ENCODE data around the gene CD4.

Gene CD4

GRCh38 chr12:6817098-6817497 lies 27.8 kb downstream of the CD4 start:
- no peak for DNase-seq

DNA sequence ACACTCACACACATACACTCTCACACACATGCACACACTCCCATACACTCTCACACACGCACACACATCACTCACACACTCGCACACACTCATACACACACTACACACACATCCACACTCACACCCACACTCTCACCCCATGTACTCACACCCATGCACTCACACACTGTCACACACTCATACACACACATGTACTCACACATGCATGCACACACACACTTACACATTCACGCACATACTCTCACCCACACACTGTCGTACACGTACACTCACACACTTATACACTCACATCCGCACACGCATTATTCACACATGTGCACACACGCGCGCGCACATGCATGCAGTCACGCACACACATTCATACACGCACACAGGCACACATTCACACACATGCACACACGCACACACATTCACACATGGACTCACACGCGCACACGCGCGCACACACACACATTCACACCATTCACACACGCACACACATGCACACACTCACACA lies 28.4 kb downstream of the CD4 start:
- no peak for DNase-seq

DNA sequence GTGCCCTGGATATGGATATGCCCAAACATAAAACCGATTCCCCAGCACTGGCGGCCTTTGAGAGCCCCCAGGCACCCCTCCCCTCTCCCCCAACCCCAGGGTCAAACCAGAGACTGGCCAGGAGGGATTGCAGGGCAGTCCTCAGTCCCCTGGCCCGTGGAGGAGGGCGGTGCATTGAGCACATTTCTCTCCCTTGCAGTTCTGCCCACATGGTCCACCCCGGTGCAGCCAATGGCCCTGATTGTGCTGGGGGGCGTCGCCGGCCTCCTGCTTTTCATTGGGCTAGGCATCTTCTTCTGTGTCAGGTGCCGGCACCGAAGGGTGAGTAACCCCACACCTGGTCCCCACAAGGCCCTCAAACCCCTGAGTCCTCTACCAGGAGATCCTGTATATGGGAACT lies 28.9 kb downstream of the CD4 start:
- DNase-seq: no peak

DNA sequence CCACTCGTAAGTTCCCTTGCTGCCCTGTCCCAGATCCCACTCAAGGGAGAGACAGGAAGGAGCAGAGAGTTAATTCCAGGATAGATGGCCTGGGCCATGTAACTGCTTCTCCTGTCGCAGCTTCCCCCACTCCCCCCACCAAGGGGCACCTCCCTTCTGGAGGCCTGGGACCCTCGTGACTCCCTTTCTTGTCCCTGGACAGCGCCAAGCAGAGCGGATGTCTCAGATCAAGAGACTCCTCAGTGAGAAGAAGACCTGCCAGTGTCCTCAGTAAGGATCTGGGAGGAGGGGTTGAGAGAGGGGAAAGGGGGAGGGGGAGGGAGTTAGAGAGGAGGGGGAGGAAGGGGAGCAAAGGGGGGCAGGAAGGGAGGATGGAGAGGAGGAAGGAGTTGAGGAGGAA lies 29.3 kb downstream of the CD4 start:
- no peak for DNase-seq

- DNase-seq: no peak
Measured at GRCh38 chr12:6819106-6820030, 30.0 kb downstream of the CD4 start.

- no peak for DNase-seq
Measured at GRCh38 chr12:6820166-6820565, 30.8 kb downstream of the CD4 start.

DNA sequence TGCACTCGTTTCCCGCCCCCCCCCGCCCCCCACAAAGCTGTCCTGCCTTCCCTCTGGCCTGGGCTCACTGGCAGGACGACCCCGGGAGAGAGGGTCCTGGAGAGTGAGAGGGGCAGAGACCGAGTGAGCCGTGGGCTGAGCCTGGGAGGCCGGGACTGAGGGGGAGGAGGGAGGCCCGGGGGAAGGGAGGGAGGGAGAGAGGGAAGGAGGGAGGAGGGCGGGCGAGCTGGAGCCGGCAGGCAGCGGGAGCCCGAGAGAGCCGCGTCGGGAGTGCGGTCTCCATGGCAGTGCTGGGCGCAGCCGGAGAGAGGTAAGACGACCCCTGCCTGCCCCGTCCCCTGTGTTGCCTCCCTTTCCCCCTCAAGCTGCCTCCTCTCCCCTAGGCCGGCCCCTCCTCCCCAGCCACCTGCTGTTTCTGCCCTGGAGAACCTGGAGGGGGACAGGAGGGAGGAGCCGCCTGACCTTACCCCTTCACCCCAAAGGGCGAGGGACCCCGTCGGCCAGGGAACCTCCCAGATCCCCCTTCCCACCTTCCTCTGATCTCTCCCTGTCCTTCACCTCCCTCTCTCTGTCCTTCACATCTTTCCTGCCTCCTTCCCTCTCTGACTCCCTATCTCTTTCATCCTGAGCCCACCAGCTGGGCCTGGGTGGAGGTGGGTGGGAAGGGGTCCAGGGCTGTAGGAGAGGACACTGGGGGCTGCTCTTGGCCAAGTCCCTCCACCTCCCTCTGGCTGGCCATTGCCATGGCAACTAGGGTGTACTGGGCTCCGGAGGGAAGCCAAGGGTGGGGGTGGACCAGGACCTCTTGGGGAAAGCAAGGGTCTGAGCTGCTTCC lies 32.5 kb downstream of the CD4 start, which contains the start of gene GPR162:
Gene GPR162 (plus strand): TSS at position 231 of the 835 bp plus-strand sequence. CDS start 2,078 bp downstream, outside the sequence.
- peak in 1 of 2 experiments; percentile 19 for DNase-seq

- DNase-seq: no peak
Measured at GRCh38 chr12:6822426-6823135, 33.3 kb downstream of the CD4 start.

- no peak for DNase-seq
Measured at GRCh38 chr12:6823182-6824084, 34.1 kb downstream of the CD4 start.

DNA sequence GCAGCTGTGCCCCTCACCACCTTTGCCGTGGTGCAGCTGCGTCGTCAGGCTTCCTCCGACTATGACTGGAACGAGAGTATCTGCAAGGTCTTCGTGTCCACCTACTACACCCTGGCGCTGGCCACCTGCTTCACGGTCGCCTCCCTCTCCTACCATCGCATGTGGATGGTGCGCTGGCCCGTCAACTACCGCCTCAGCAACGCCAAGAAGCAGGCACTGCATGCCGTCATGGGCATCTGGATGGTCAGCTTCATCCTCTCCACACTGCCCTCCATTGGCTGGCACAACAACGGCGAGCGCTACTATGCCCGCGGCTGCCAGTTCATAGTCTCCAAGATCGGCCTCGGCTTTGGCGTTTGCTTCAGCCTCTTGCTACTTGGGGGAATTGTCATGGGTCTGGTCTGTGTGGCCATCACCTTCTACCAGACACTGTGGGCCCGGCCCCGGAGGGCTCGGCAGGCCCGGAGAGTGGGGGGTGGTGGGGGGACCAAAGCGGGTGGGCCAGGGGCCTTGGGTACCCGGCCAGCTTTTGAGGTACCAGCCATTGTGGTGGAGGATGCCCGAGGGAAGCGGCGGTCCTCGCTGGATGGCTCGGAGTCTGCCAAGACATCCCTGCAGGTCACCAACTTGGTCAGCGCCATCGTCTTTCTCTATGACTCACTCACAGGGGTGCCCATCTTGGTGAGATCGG lies 34.9 kb downstream of the CD4 start:
- DNase-seq: no peak

DNA sequence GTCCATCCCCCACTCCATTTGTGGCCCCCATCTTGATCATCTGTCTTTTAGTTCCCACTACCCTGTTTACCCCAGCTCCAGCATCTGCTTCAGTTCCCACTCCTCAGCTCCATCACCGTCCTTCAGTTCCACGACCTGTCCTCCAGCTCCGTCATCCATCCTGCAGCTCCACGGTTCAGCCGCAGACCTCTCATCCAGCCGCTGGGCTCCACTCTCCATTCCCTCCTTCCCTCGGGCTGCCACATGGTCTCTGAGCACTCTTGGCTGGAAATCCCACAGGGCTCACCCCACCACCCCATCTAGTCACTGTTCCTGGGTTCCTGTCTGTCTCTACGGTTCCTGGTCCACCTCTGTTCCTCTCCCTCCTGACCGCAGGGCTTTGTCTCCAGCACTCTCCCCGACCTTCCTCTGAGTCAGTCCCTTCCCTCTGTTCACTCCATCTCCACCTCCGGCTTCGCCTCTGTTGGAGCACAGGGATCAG lies 35.6 kb downstream of the CD4 start:
- no peak for DNase-seq

DNA sequence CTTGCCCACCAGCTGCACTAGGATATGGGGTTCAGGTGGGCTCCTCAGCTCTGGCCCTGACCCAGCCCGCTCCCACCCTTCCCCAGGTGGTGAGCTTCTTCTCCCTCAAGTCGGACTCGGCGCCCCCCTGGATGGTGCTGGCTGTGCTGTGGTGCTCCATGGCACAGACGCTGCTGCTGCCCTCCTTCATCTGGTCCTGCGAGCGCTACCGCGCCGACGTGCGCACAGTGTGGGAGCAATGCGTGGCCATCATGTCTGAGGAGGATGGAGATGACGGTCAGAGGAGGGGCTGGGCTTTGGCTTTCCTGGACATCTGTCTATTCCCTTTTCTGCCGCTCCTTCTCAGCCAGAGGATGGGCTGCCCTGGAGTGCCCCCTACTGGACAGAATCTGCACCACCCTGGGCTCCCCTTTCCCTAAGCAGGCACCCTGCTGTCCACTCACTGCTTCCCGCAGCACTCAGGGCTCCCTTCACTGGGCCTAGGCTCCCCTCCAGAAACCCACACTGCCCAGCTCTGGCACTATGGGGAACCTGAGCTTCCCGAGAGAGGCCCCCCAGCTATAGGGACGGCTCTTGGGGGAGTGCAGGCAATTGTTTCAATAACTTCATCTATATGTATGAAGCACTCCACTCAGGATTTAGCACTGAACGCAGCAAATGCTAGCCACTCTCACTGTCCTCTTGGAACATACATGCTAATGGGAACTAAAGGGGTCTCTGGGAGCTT lies 36.2 kb downstream of the CD4 start:
- DNase-seq: peak; percentile 15 to 51

- no peak for DNase-seq
Measured at GRCh38 chr12:6826125-6826733, 36.9 kb downstream of the CD4 start.

- no peak for DNase-seq
Measured at GRCh38 chr12:6826734-6827436, 37.6 kb downstream of the CD4 start.

GRCh38 chr12:6827437-6827911 lies 38.1 kb downstream of the CD4 start:
- DNase-seq: peak; percentile 36 to 60

DNA sequence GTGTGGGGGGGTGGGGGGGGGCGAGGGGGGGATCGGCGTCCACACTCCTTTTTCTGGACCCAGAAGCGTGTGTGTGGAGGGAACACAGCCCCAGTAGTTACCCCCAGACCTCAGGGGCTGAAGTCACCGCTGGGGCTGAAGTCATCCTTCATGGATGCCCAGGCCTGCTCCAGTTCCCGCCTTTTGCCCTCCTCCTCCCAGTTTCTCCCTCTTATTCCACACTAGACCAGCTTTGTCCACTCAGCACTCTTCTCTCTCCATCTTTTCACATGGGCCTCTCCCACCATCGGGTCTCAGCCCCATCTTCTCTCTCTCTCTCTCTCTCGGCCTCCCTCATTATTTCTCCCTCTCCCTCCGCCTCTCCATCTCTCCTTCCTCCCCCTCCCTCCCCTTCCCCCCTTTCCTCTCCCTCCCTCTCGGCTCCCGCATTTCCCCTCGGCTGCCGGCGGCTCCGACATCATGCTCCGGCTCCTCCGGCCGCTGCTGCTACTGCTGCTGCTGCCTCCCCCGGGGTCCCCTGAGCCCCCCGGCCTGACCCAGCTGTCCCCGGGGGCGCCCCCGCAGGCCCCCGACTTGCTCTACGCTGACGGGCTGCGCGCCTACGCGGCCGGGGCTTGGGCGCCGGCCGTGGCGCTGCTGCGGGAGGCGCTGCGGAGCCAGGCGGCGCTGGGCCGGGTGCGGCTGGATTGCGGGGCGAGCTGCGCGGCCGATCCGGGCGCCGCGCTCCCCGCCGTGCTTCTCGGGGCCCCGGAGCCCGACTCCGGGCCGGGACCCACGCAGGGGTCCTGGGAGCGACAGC lies 38.9 kb downstream of the CD4 start, which contains the start of gene P3H3:
Gene P3H3 (plus strand): TSS at position 426 of the 799 bp plus-strand sequence. CDS start 34 bp downstream, at position 460.
- peak in 1 of 2 experiments; percentile 6 for DNase-seq

- DNase-seq: no peak
Measured at GRCh38 chr12:6828781-6829535, 39.6 kb downstream of the CD4 start.

Measured in SHP77 (cell line).